ENCODE measurements around the gene BEST4. TPM values are rescaled to one million over a fixed set of nuclear protein-coding genes. Genes with fewer than 3 reads are reported as not detected.
"Not testable (repeated sequence)": the region's sequence is repeated elsewhere in the genome, so short reads cannot be mapped to it uniquely, and the experiment has no call there.

The BEST4 gene
- total RNA-seq, 1 experiment from 2014 or later: 0.15 TPM

- no peaks in the 10 kb centered on the region for H3K9me3 ChIP-seq (ENCODE audit: control insufficient read depth, insufficient read depth, low read depth, low read length)
- ChIA-PET POLR2A (interaction anchor here (0.7 to 1.3 kb wide), 3 partner anchors 13 to 83 kb away, joined by 3 to 5 read pairs (median 3); partner anchors contain the start of gene PLK3), CTCF (interaction anchor here (1.5 kb wide), 1 partner anchor 20 kb away, joined by 4 read pairs; no protein-coding TSS in a partner anchor)
- peak overlapping the region; percentile 42 to 66 for H3K4me3 ChIP-seq (ENCODE audit: low read depth in 2 of 2, low read length in 2 of 2)
- DNase-seq (ENCODE audit: low read depth, low spot score) (no peak), ATAC-seq (peak; percentile 33)
- H3K27ac ChIP-seq (ENCODE audit: low read length): peak overlapping the region; percentile 39
- in situ Hi-C loops (cut with HindIII; ENCODE audit: low pct_unique_long_range_greater_than_20kb, low sequenced_read_pairs): no loop called here
- H3K4me1 ChIP-seq (ENCODE audit: control insufficient read depth, insufficient read depth, low read length): peaks cover 37% of the 10 kb centered on the region
- intact Hi-C loops (cut with micrococcal nuclease; ENCODE audit: unreplicated experiment): loop anchor here (10.0 kb wide), 1 partner anchor 78 kb away; the partner anchor contains the start of genes KIF2C and RNU5D-1
- H3K27me3 ChIP-seq (ENCODE audit: control insufficient read depth, insufficient read depth, low read length): no peaks in the 10 kb centered on the region
- TF ChIP-seq SIN3A (IDR thresholded peaks at IDR 0.05; ENCODE audit: borderline replicate concordance, insufficient read depth, low read depth, low read length) (no peak), TCF7L2 (IDR thresholded peaks at IDR 0.05; ENCODE audit: low read depth, low read length) (no peak), POLR2AphosphoS5 (IDR thresholded peaks at IDR 0.05; ENCODE audit: low read depth, low read length) (no peak)
- TF ChIP-seq, protein P1, sequence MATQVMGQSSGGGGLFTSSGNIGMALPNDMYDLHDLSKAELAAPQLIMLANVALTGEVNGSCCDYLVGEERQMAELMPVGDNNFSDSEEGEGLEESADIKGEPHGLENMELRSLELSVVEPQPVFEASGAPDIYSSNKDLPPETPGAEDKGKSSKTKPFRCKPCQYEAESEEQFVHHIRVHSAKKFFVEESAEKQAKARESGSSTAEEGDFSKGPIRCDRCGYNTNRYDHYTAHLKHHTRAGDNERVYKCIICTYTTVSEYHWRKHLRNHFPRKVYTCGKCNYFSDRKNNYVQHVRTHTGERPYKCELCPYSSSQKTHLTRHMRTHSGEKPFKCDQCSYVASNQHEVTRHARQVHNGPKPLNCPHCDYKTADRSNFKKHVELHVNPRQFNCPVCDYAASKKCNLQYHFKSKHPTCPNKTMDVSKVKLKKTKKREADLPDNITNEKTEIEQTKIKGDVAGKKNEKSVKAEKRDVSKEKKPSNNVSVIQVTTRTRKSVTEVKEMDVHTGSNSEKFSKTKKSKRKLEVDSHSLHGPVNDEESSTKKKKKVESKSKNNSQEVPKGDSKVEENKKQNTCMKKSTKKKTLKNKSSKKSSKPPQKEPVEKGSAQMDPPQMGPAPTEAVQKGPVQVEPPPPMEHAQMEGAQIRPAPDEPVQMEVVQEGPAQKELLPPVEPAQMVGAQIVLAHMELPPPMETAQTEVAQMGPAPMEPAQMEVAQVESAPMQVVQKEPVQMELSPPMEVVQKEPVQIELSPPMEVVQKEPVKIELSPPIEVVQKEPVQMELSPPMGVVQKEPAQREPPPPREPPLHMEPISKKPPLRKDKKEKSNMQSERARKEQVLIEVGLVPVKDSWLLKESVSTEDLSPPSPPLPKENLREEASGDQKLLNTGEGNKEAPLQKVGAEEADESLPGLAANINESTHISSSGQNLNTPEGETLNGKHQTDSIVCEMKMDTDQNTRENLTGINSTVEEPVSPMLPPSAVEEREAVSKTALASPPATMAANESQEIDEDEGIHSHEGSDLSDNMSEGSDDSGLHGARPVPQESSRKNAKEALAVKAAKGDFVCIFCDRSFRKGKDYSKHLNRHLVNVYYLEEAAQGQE (IDR thresholded peaks at IDR 0.05; ENCODE audit: insufficient read depth in 1 of 2, low read depth in 2 of 2, low read length in 1 of 2): no peak
- TF ChIP-seq, protein P2, sequence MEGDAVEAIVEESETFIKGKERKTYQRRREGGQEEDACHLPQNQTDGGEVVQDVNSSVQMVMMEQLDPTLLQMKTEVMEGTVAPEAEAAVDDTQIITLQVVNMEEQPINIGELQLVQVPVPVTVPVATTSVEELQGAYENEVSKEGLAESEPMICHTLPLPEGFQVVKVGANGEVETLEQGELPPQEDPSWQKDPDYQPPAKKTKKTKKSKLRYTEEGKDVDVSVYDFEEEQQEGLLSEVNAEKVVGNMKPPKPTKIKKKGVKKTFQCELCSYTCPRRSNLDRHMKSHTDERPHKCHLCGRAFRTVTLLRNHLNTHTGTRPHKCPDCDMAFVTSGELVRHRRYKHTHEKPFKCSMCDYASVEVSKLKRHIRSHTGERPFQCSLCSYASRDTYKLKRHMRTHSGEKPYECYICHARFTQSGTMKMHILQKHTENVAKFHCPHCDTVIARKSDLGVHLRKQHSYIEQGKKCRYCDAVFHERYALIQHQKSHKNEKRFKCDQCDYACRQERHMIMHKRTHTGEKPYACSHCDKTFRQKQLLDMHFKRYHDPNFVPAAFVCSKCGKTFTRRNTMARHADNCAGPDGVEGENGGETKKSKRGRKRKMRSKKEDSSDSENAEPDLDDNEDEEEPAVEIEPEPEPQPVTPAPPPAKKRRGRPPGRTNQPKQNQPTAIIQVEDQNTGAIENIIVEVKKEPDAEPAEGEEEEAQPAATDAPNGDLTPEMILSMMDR (IDR thresholded peaks at IDR 0.05): no peak
- BruUV-seq (replicated peaks): no TSS peak
- H3K36me3 ChIP-seq (ENCODE audit: control insufficient read depth, insufficient read depth, low read length): no peaks in the 10 kb centered on the region
Measured at GRCh38 chr1:44812822-44813543, 25.0 kb upstream of the BEST4 start.

DNA sequence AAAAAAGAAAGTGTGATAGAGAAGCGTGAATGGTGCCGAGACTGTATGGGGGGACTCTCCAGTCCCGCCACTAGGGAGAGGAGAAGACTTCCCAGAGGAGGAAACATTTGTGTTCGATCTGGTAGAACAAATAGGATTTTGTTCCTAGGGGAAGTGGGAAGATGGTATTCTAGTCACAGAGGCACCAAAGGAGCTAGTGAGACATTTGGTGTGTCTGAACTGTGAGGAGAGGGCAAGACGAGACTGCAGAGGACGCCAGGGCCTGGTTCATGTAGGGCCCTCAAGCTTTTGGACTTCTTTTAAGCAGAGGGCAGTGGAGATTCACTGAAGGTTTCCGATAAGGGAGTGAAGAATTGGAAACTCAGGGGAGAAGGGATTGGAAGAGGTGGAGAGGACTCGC is 23.3 kb upstream of the BEST4 start:
- POLR2A ChIA-PET: interaction anchor here (0.6 to 0.7 kb wide), 3 partner anchors 121 to 491 kb away, joined by 3 to 7 read pairs (median 6); no protein-coding TSS in a partner anchor
- CTCF ChIA-PET: interaction anchor here (0.7 kb wide), 1 partner anchor 20 kb away, joined by 10 read pairs; no protein-coding TSS in a partner anchor
- intact Hi-C loops (cut with micrococcal nuclease; ENCODE audit: unreplicated experiment) (loop anchor here (10.0 kb wide), 1 partner anchor 76 kb away; the partner anchor contains the start of genes KIF2C and RNU5D-1), in situ Hi-C loops (cut with HindIII; ENCODE audit: low pct_unique_long_range_greater_than_20kb, low sequenced_read_pairs) (no loop called here)
- ATAC-seq (no peak), DNase-seq (ENCODE audit: low read depth, low spot score) (no peak)
- Histone ChIP-seq H3K27ac (ENCODE audit: low read length) (no peak overlapping the region), H3K4me3 (ENCODE audit: low read depth in 2 of 2, low read length in 2 of 2) (no peak overlapping the region), H3K9me3 (ENCODE audit: control insufficient read depth, insufficient read depth, low read depth, low read length) (no peaks in the 10 kb centered on the region), H3K4me1 (ENCODE audit: control insufficient read depth, insufficient read depth, low read length) (peaks cover 53% of the 10 kb centered on the region), H3K27me3 (ENCODE audit: control insufficient read depth, insufficient read depth, low read length) (no peaks in the 10 kb centered on the region), H3K36me3 (ENCODE audit: control insufficient read depth, insufficient read depth, low read length) (no peaks in the 10 kb centered on the region)
- TF ChIP-seq TCF7L2 (IDR thresholded peaks at IDR 0.05; ENCODE audit: low read depth, low read length) (no peak), POLR2AphosphoS5 (IDR thresholded peaks at IDR 0.05; ENCODE audit: low read depth, low read length) (no peak), SIN3A (IDR thresholded peaks at IDR 0.05; ENCODE audit: borderline replicate concordance, insufficient read depth, low read depth, low read length) (no peak)
- TF ChIP-seq, protein P1 (IDR thresholded peaks at IDR 0.05; ENCODE audit: insufficient read depth in 1 of 2, low read depth in 2 of 2, low read length in 1 of 2): no peak
- TF ChIP-seq, protein P2 (IDR thresholded peaks at IDR 0.05): no peak
- no TSS peak for BruUV-seq (replicated peaks)

DNA sequence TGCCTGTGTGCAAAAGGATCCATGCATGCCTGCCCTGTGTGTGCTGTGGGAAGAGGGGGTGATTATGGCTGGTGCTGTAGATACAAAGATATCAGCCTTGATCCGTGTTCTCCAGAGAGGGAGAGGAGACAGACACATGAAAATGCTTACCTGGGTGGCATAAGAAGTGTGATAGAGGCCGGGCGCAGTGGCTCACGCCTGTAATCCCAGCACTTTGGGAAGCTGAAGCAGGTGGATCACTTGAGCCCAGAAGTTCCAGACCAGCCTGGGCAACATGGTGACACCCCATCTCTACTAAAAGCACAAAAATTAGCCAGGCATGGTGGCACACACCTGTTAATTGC is 22.8 kb upstream of the BEST4 start:
- H3K36me3 ChIP-seq (ENCODE audit: control insufficient read depth, insufficient read depth, low read length); H3K4me3 ChIP-seq (ENCODE audit: low read depth in 2 of 2, low read length in 2 of 2); BruUV-seq (replicated peaks); ATAC-seq; in situ Hi-C loops (cut with HindIII; ENCODE audit: low pct_unique_long_range_greater_than_20kb, low sequenced_read_pairs); H3K9me3 ChIP-seq (ENCODE audit: control insufficient read depth, insufficient read depth, low read depth, low read length); H3K27me3 ChIP-seq (ENCODE audit: control insufficient read depth, insufficient read depth, low read length); DNase-seq (ENCODE audit: low read depth, low spot score): not testable (repeated sequence)
- intact Hi-C loops (cut with micrococcal nuclease; ENCODE audit: unreplicated experiment): loop anchor here (10.0 kb wide), 1 partner anchor 76 kb away; the partner anchor contains the start of genes KIF2C and RNU5D-1
- Histone ChIP-seq H3K27ac (ENCODE audit: low read length) (peak overlapping the region; percentile 63), H3K4me1 (ENCODE audit: control insufficient read depth, insufficient read depth, low read length) (peaks cover 53% of the 10 kb centered on the region)
- ChIA-PET CTCF (interaction anchor here (0.7 kb wide), 1 partner anchor 20 kb away, joined by 10 read pairs; no protein-coding TSS in a partner anchor), POLR2A (interaction anchor here (0.6 to 0.7 kb wide), 3 partner anchors 122 to 492 kb away, joined by 3 to 7 read pairs (median 6); no protein-coding TSS in a partner anchor)
